Stomach (tissue), 4 donors: ENCODE measurements around the gene HDLBP.

ENCODE experiments used
- EP300 ChIP-seq: sonication (generic); formaldehyde crosslinking; IDR thresholded peaks from one replicate; pipeline ENCODE4 v1.6.1; 2017; ENCODE audit warnings: antibody characterized with exemption
- POLR2A ChIP-seq, 4 donors: fragments of 450-650 bp; IDR thresholded peaks; one replicate each; pipeline ENCODE4 v1.6.1; 2016; ENCODE audit warnings: antibody characterized with exemption in 4 of 4, control low read depth in 2 of 4, mild to moderate bottlenecking in 1 of 4, moderate library complexity in 1 of 4
- POLR2AphosphoS5 ChIP-seq, 3 donors: sonication (generic); formaldehyde crosslinking; IDR thresholded peaks; one replicate each; pipeline ENCODE4 v1.6.1; 2016; ENCODE audit warnings: antibody characterized with exemption in 3 of 3
- TF ChIP-seq, protein P1 (sequence below), 7 experiments: fragments of 450-650 bp in 4 of 7; fragments of 200-600 bp in 3 of 7; sonication (generic) in 3 of 7; IDR thresholded peaks; one replicate each; pipeline ENCODE4 v1.5.1; 2016 to 2019; ENCODE audit warnings: antibody characterized with exemption in 7 of 7, control low read depth in 2 of 7, mild to moderate bottlenecking in 1 of 7

DNA sequence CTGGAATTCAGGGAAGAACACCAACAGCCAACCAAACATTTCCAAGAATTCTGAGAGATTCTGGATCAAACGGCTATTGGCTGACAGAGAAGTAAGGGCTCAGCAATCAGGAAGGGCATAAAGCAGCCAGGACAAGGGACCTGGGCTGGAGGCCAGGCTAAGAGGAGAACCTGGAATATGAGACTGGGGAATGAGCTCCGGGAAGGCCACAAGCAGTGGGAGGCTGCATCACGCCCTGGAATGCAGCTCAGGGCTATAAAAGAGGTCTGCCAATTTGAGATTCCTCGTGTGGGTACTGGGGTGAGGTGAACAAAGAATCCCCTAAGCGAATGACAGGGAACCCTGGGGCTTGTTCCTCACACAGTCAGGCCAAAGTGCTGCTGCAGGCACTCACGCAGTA is 66.6 kb downstream of the HDLBP start:
- TF ChIP-seq, protein P1, sequence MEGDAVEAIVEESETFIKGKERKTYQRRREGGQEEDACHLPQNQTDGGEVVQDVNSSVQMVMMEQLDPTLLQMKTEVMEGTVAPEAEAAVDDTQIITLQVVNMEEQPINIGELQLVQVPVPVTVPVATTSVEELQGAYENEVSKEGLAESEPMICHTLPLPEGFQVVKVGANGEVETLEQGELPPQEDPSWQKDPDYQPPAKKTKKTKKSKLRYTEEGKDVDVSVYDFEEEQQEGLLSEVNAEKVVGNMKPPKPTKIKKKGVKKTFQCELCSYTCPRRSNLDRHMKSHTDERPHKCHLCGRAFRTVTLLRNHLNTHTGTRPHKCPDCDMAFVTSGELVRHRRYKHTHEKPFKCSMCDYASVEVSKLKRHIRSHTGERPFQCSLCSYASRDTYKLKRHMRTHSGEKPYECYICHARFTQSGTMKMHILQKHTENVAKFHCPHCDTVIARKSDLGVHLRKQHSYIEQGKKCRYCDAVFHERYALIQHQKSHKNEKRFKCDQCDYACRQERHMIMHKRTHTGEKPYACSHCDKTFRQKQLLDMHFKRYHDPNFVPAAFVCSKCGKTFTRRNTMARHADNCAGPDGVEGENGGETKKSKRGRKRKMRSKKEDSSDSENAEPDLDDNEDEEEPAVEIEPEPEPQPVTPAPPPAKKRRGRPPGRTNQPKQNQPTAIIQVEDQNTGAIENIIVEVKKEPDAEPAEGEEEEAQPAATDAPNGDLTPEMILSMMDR (IDR thresholded peaks at IDR 0.05) = no peak
- TF ChIP-seq EP300 = no peak
- TF ChIP-seq POLR2AphosphoS5 (IDR thresholded peaks at IDR 0.05) = no peak
- no peak for TF ChIP-seq POLR2A (IDR thresholded peaks at IDR 0.05)
